AG04449 (cell line): Measurements from ENCODE around the gene MRRF.

Source experiments
- CTCF ChIA-PET: fragments of 350-600 bp; formaldehyde crosslinking; extraction: SDS; loops from one replicate; lab custom pipeline; 2021; ENCODE audit warnings: antibody characterized with exemption; lab: Yijun Ruan, JAX
- POLR2A ChIA-PET: fragments of 400-600, 350-600 bp; formaldehyde crosslinking; extraction: SDS; loops from one replicate; lab custom pipeline; 2020; ENCODE audit warnings: antibody characterized with exemption, inconsistent platforms; lab: Yijun Ruan, JAX
- DNase-seq: peaks from one replicate; pipeline ENCODE4 v3.0.0-alpha.2; 2010; ENCODE audit warnings: low read depth, low spot score
- H3K4me3 ChIP-seq: 2 replicates; pipeline ENCODE4 v1.5.1; 2011; ENCODE audit warnings: low read depth, mild to moderate bottlenecking, control low read depth, low read length
- TF ChIP-seq, protein P1 (sequence below): IDR thresholded peaks from one replicate; pipeline ENCODE4 v1.5.1; 2011; ENCODE audit warnings: mild to moderate bottlenecking, moderate library complexity, low read length, control low read depth, inconsistent platforms; ENCODE audit not compliant: insufficient read depth; ENCODE audit errors: missing control alignments

The MRRF gene

DNA sequence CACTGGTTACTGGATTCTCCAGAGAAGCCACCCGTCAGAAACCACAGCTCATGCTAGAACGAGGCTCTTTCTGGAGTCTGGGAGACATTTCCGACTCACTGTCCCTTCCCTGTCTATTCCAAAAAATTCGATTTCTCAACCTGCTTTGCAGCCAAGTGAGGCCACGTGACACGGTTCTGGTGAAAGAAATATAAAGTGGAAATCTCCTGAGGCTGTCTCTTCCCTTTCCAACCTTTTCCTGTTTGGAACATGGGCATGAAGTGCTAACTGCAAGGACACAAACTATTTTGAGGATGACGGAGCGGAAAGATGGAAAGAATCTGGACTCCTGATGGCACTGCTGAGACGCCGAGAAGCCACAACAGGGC is 100.1 kb downstream of the MRRF start:
- no peak for DNase-seq
- POLR2A ChIA-PET, result no interaction called here
- H3K4me3 ChIP-seq, result no peak overlapping the region
- TF ChIP-seq, protein P1, sequence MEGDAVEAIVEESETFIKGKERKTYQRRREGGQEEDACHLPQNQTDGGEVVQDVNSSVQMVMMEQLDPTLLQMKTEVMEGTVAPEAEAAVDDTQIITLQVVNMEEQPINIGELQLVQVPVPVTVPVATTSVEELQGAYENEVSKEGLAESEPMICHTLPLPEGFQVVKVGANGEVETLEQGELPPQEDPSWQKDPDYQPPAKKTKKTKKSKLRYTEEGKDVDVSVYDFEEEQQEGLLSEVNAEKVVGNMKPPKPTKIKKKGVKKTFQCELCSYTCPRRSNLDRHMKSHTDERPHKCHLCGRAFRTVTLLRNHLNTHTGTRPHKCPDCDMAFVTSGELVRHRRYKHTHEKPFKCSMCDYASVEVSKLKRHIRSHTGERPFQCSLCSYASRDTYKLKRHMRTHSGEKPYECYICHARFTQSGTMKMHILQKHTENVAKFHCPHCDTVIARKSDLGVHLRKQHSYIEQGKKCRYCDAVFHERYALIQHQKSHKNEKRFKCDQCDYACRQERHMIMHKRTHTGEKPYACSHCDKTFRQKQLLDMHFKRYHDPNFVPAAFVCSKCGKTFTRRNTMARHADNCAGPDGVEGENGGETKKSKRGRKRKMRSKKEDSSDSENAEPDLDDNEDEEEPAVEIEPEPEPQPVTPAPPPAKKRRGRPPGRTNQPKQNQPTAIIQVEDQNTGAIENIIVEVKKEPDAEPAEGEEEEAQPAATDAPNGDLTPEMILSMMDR, result no peak
- CTCF ChIA-PET, result interaction anchor here (0.7 to 10.5 kb wide), 7 partner anchors 11 to 266 kb away, joined by 3 to 49 read pairs (median 8); no protein-coding TSS in a partner anchor

DNA sequence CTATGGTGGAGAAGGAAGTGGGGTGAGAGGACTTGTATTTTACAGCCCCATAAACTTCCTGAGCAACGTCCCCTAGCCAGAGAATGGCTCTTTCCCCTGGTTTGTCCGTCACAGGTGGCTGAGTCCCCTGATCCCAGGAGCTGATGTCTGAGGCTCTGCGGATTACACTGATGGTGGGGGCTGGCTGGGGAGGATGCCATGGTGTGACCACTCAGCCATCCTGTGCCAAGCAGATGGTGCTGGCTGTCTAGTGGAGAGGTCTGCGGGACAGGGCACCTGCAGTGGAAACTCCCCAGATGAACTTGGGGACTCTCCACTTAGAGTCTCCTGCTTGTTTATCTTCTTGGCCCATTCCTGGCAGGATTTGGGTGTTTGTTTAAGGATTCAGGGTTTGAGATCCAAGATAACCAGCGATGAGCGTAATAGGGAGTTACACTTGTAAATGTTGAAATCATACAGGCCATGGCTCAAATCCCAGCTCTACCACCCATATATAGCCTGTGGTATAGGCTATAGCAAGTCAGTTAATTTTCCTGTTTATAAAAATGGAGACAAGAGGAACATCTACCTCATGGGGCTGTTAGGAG is 101.5 kb downstream of the MRRF start:
- CTCF ChIA-PET, result interaction anchor here (0.9 to 10.5 kb wide), 8 partner anchors 10 to 268 kb away, joined by 3 to 49 read pairs (median 4); no protein-coding TSS in a partner anchor
- TF ChIP-seq, protein P1, result no peak
- H3K4me3 ChIP-seq, result no peak overlapping the region
- no peak for DNase-seq
- POLR2A ChIA-PET, result no interaction called here

DNA sequence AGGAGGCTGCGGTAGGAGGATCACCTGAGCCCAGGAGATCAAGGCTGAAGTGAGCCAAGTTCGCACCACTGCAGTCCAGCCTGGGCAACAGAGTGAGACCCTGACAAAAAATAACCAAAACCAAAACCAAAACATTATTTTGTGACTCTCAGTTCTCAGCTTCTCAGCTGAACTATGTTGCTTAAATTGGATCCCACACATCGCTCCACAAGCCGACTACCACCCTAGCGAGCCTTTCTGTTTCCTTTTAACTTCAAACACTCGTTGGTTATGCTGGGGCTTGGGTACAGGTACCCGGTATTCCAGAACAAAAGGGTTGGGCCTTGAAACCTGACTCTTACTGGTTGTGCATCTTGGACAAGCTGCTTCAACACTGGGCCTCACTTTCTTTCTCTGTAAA is 102.4 kb downstream of the MRRF start:
- TF ChIP-seq, protein P1, result no peak
- CTCF ChIA-PET, result interaction anchor here (0.9 to 10.5 kb wide), 4 partner anchors 15 to 268 kb away, joined by 3 to 49 read pairs (median 4); no protein-coding TSS in a partner anchor
- POLR2A ChIA-PET, result no interaction called here
- DNase-seq, result no peak
- no peak overlapping the region for H3K4me3 ChIP-seq

DNA sequence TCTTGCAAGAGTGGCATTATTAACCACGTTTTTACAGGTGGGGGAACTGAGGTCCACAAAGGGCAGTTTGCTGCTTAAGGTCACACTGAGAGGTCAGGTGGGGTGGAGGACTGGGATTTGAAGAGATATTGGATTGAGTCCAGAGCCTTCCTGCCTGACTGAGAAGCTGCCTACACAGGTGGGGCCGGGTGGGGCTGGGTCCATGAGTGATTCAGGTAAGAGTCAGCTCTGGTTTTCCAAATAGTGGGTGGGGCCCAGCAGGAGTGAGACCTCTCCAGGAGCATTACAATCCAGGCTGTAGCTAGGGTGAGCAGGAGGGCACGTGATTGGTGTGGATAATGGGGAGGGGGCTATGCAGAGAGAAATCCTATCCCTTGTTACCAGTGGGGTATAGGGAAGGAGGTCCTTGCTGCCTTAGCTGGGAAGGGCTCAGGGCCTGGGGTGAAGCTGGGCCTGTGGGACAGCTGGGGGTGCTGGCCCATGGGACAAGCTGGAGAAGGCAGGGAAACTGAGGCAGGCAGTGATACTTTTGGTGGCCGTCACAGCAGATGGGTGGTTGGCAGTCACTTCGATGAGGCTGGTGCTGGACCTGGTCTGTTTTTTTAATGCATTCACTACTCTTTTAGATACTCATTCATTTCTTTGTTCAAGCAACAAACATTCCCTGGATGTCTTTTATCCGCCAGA is 103.2 kb downstream of the MRRF start:
- no peak for DNase-seq
- ChIA-PET POLR2A (no interaction called here), CTCF (interaction anchor here (10.5 kb wide), 1 partner anchor 18 kb away, joined by 49 read pairs; no protein-coding TSS in a partner anchor)
- no peak overlapping the region for H3K4me3 ChIP-seq
- TF ChIP-seq, protein P1, result no peak

DNA sequence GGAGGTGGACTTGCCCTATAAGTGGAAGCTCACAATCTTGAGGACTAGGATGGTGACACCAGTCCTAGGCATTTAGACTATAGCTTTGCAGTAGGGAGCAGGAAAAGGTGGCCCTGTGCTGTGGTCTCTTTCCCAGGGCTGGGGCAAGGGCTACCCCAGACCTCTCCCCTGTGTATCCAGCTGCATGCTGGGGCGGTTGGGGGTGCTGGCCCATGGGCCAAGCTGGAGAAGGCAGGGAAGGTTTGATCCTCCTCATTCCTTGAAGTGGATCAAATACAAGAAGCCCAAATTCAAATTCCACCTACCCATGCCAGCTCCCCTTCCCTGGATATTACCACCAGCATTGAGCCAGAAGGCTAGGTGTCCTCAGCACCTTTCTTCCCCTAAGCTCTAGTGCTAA is 104.0 kb downstream of the MRRF start:
- H3K4me3 ChIP-seq, result no peak overlapping the region
- ChIA-PET CTCF (interaction anchor here (10.5 kb wide), 1 partner anchor 18 kb away, joined by 49 read pairs; no protein-coding TSS in a partner anchor), POLR2A (no interaction called here)
- TF ChIP-seq, protein P1, result no peak
- DNase-seq, result no peak

DNA sequence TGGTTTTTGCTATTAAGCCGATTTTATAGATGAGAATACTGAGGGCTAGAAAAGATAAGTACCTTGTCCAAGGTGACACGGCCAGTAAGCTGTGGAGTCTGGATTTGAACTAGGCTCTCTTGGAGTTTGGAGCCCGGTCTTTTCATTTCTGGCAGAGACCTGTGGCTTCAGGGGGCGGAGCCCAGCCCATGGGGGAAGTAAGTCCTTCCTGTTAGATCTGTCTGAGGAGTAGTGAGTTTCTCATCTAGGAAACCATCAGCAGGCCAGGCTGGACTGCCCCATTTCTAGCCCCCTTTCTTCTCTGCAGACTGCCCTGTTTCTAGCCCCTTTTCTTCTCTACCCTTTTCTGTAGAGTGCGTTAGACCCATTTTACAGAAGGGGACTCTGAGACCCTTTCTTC is 105.6 kb downstream of the MRRF start:
- CTCF ChIA-PET, result interaction anchor here (1.0 to 1.1 kb wide), 2 partner anchors 10 to 248 kb away, joined by 4 read pairs; no protein-coding TSS in a partner anchor
- TF ChIP-seq, protein P1, result no peak
- no peak overlapping the region for H3K4me3 ChIP-seq

More for the DNA sequence above, 105.6 kb downstream of the MRRF start:
- no peak for DNase-seq
- POLR2A ChIA-PET, result no interaction called here
